Neural progenitor cell (in vitro differentiated cells): ENCODE results near the gene FSTL5. TPM values are rescaled to one million over a fixed set of nuclear protein-coding genes. Genes with fewer than 3 reads are reported as not detected.

Source experiments
- DNase-seq: peaks from one replicate; pipeline ENCODE4 v3.0.0-alpha.2; 2016; ENCODE audit warnings: low spot score
- H2AFZ ChIP-seq: fragments of 200-600 bp; sonication (generic); replicated peaks from 2 replicates; pipeline ENCODE4 v1.6.1; 2016; ENCODE audit warnings: antibody characterized with exemption
- H3F3A ChIP-seq: fragments of 200-600 bp; sonication (generic); 2 replicates; pipeline ENCODE4 v1.6.1; 2016; ENCODE audit warnings: antibody characterized with exemption, low read depth
- H3K27ac ChIP-seq: fragments of 200-600 bp; sonication (generic); 2 replicates; pipeline ENCODE4 v1.5.1; 2016; ENCODE audit warnings: mild to moderate bottlenecking
- H3K27me3 ChIP-seq: fragments of 200-600 bp; sonication (generic); 2 replicates; pipeline ENCODE4 v1.6.1; 2016; ENCODE audit warnings: mild to moderate bottlenecking, moderate library complexity
- H3K36me3 ChIP-seq: fragments of 200-600 bp; sonication (generic); 2 replicates; pipeline ENCODE4 v1.5.1; 2016
- H3K4me1 ChIP-seq: fragments of 200-600 bp; sonication (generic); 2 replicates; pipeline ENCODE4 v1.6.1; 2016; ENCODE audit warnings: mixed run types
- H3K4me2 ChIP-seq: fragments of 200-600 bp; sonication (generic); 2 replicates; pipeline ENCODE4 v1.6.1; 2016
- H3K4me3 ChIP-seq: fragments of 200-600 bp; sonication (generic); 2 replicates; pipeline ENCODE4 v1.5.1; 2016
- H3K79me2 ChIP-seq: fragments of 200-600 bp; sonication (generic); 2 replicates; pipeline ENCODE4 v1.6.1; 2016; ENCODE audit warnings: low read depth
- H3K9ac ChIP-seq: fragments of 200-600 bp; sonication (generic); 2 replicates; pipeline ENCODE4 v1.6.1; 2016
- H3K9me3 ChIP-seq: fragments of 200-600 bp; sonication (generic); 2 replicates; pipeline ENCODE4 v1.5.1; 2016; ENCODE audit warnings: low read depth
- H4K20me1 ChIP-seq: fragments of 200-600 bp; sonication (generic); 2 replicates; pipeline ENCODE4 v1.6.1; 2016; ENCODE audit warnings: low read depth
- H3K27ac Mint-ChIP-seq: 3 replicates; pipeline ENCODE4 v1.8.0; 2021; ENCODE audit warnings: mixed read lengths
- H3K27me3 Mint-ChIP-seq: 2 replicates; pipeline ENCODE4 v1.8.0; 2022; ENCODE audit warnings: low read depth, mild to moderate bottlenecking, inconsistent platforms, moderate library complexity, mixed read lengths; ENCODE audit not compliant: insufficient read depth
- H3K36me3 Mint-ChIP-seq: 3 replicates; pipeline ENCODE4 v1.8.0; 2021; ENCODE audit warnings: mixed read lengths
- H3K4me1 Mint-ChIP-seq: 3 replicates; pipeline ENCODE4 v1.8.0; 2021; ENCODE audit warnings: mixed read lengths
- H3K4me3 Mint-ChIP-seq: 3 replicates; pipeline ENCODE4 v1.8.0; 2021; ENCODE audit warnings: mild to moderate bottlenecking, moderate library complexity, mixed read lengths
- H3K9me3 Mint-ChIP-seq: 3 replicates; pipeline ENCODE4 v1.8.0; 2020; ENCODE audit warnings: mixed read lengths
- EZH2 ChIP-seq: fragments of 200-600 bp; sonication (generic); IDR thresholded peaks from 2 replicates; pipeline ENCODE4 v1.6.1; 2017; ENCODE audit warnings: antibody characterized with exemption, mild to moderate bottlenecking, moderate library complexity
- EZH2phosphoT487 ChIP-seq: fragments of 200-600 bp; sonication (generic); IDR thresholded peaks from 2 replicates; pipeline ENCODE4 v1.6.1; 2017; ENCODE audit warnings: antibody characterized with exemption
- total RNA-seq: library from RNA; depleted of rRNA; stranded (reverse); fragments of >200 nt; gene quantifications from 2 replicates; pipeline ENCODE4 v1.2.3, GENCODE V29; 2015; ENCODE audit warnings: low replicate concordance
- TF ChIP-seq, protein P1 (sequence below): fragments of 200-600 bp; sonication (generic); IDR thresholded peaks from 2 replicates; pipeline ENCODE4 v1.5.1; 2017; ENCODE audit warnings: antibody characterized with exemption, mild to moderate bottlenecking

FSTL5 gene
- total RNA-seq, 1 donor from 2014 or later = not detected

DNA sequence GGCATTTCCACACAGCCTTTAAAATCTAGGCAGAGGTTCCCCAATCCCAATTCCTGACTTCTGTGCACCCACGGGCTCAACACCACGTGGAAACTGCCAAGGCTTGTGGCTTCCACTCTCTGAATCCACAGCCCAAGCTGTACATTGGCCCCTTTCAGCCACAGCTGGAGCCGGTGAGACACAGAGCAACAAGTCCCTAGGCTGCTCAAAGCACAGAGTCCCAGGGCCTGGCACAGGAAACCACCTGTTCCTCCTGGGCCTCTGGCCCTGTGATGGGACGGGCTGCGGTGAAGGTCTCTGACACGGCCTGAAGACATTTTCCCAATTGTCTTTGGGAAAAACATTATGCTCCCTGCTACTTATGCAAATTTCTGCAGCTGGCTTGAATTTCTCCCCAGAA lies 500.0 kb downstream of the FSTL5 start:
- no peaks in the 10 kb centered on the region for H3F3A ChIP-seq
- H3K79me2 ChIP-seq = no peaks in the 10 kb centered on the region
- no peaks in the 10 kb centered on the region for H3K9me3 ChIP-seq
- TF ChIP-seq, protein P1, sequence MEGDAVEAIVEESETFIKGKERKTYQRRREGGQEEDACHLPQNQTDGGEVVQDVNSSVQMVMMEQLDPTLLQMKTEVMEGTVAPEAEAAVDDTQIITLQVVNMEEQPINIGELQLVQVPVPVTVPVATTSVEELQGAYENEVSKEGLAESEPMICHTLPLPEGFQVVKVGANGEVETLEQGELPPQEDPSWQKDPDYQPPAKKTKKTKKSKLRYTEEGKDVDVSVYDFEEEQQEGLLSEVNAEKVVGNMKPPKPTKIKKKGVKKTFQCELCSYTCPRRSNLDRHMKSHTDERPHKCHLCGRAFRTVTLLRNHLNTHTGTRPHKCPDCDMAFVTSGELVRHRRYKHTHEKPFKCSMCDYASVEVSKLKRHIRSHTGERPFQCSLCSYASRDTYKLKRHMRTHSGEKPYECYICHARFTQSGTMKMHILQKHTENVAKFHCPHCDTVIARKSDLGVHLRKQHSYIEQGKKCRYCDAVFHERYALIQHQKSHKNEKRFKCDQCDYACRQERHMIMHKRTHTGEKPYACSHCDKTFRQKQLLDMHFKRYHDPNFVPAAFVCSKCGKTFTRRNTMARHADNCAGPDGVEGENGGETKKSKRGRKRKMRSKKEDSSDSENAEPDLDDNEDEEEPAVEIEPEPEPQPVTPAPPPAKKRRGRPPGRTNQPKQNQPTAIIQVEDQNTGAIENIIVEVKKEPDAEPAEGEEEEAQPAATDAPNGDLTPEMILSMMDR = no peak
- TF ChIP-seq EZH2phosphoT487 = no peak
- DNase-seq = no peak
- Mint-ChIP-seq H3K4me1 (no peaks in the 10 kb centered on the region), H3K27ac (no peak overlapping the region), H3K27me3 (no peaks in the 10 kb centered on the region), H3K4me3 (no peak overlapping the region), H3K36me3 (no peaks in the 10 kb centered on the region), H3K9me3 (no peaks in the 10 kb centered on the region)
- H3K27me3 ChIP-seq = no peaks in the 10 kb centered on the region
- no peak overlapping the region for H3K9ac ChIP-seq
- H3K4me1 ChIP-seq = no peaks in the 10 kb centered on the region
- H4K20me1 ChIP-seq = no peaks in the 10 kb centered on the region
- H3K36me3 ChIP-seq = no peaks in the 10 kb centered on the region
- H3K4me3 ChIP-seq = no peak overlapping the region
- no peak overlapping the region for H3K4me2 ChIP-seq
- H2AFZ ChIP-seq = no peak overlapping the region
- H3K27ac ChIP-seq = no peak overlapping the region

DNA sequence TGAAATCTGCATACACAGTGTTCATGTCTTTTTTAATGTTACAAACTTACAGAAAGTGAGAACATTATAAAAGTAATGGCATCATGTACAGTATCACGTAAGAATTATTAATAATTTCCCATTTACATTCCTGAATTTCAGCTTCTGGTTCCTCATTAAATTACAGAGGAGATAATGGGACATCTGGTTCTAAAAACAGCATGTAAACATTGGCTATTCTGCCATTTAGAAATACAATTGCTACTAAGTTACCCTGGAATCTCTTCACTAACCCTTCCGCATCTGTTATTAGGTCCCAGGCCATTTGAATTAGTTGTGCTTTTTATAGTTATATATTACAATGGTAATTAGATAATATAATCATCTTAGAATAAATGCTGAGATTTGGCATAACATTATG lies 505.1 kb downstream of the FSTL5 start:
- no peaks in the 10 kb centered on the region for H3K4me1 ChIP-seq

DNA sequence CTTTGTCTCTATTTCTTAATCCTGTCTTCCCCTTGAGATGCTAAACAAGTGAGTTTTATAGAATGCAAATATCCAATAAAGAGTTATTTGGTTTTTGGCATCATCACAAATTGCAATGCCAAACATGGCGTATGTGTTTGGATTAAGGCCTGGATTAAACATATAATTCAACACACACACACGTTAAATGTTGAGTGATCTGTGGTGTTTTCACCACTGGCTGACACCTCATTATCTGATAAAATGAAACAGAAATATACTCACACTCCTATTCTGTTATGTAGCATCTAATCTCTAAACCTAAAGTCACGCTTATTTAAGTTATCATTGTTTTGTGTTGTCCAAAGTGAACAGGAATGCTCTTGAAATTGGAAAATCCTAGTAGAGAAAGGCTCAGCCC lies 506.2 kb downstream of the FSTL5 start:
- no peak overlapping the region for H3K4me3 ChIP-seq
- H3K4me2 ChIP-seq = no peak overlapping the region
- no peak overlapping the region for H3K4me3 Mint-ChIP-seq
- no peak overlapping the region for H2AFZ ChIP-seq
- H3K27me3 ChIP-seq = no peaks in the 10 kb centered on the region
- no peaks in the 10 kb centered on the region for H3K79me2 ChIP-seq
- no peaks in the 10 kb centered on the region for H3K36me3 ChIP-seq
- H3K9ac ChIP-seq = no peak overlapping the region
- no peaks in the 10 kb centered on the region for H3F3A ChIP-seq
- H3K27me3 Mint-ChIP-seq = no peaks in the 10 kb centered on the region
- no peak for DNase-seq
- no peaks in the 10 kb centered on the region for H3K9me3 ChIP-seq
- H3K9me3 Mint-ChIP-seq = no peaks in the 10 kb centered on the region
- TF ChIP-seq EZH2 = no peak
- TF ChIP-seq EZH2phosphoT487 = no peak
- no peaks in the 10 kb centered on the region for H3K36me3 Mint-ChIP-seq
- H3K27ac Mint-ChIP-seq = no peak overlapping the region
- no peaks in the 10 kb centered on the region for H3K4me1 ChIP-seq
- H3K4me1 Mint-ChIP-seq = no peaks in the 10 kb centered on the region
- H4K20me1 ChIP-seq = no peaks in the 10 kb centered on the region
- H3K27ac ChIP-seq = no peak overlapping the region

More for the DNA sequence above, 505.1 kb downstream of the FSTL5 start:
- Histone ChIP-seq H3K9ac (no peak overlapping the region), H3K27ac (no peak overlapping the region), H3K4me2 (no peak overlapping the region), H4K20me1 (no peaks in the 10 kb centered on the region), H3K4me3 (no peak overlapping the region), H3K36me3 (no peaks in the 10 kb centered on the region), H3K79me2 (no peaks in the 10 kb centered on the region), H3K27me3 (no peaks in the 10 kb centered on the region), H3F3A (no peaks in the 10 kb centered on the region), H2AFZ (no peak overlapping the region), H3K9me3 (no peaks in the 10 kb centered on the region)
- Mint-ChIP-seq H3K27me3 (no peaks in the 10 kb centered on the region), H3K27ac (no peak overlapping the region), H3K9me3 (no peaks in the 10 kb centered on the region), H3K36me3 (no peaks in the 10 kb centered on the region), H3K4me3 (no peak overlapping the region), H3K4me1 (no peaks in the 10 kb centered on the region)
- no peak for DNase-seq
- TF ChIP-seq, protein P1 = no peak
- TF ChIP-seq EZH2 = no peak
- TF ChIP-seq EZH2phosphoT487 = no peak

DNA sequence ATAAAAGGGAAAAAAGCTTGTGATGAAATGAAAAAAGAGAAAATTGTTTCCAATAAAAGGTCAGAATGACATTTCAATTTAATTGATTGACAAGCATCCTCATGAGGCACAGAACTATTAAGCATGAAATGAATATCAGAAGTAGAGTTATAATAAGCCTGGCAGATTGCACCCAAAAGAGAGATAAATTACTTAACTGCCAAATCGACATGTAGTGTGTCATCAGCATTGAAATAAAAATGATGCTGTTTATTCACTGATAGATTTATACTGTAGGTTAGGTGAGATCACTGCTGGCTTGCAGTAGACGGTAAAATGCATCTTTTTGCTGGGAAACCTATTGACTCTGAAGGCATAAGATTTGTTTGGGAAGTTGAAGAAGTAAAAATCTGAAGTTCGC lies 507.2 kb downstream of the FSTL5 start:
- H3F3A ChIP-seq = no peaks in the 10 kb centered on the region
- Mint-ChIP-seq H3K27ac (no peak overlapping the region), H3K27me3 (no peaks in the 10 kb centered on the region), H3K9me3 (no peaks in the 10 kb centered on the region), H3K36me3 (no peaks in the 10 kb centered on the region), H3K4me3 (no peak overlapping the region), H3K4me1 (no peaks in the 10 kb centered on the region)
- H4K20me1 ChIP-seq = no peaks in the 10 kb centered on the region
- H3K4me2 ChIP-seq = no peak overlapping the region
- no peaks in the 10 kb centered on the region for H3K4me1 ChIP-seq
- no peaks in the 10 kb centered on the region for H3K9me3 ChIP-seq
- TF ChIP-seq, protein P1 = no peak
- no peak for TF ChIP-seq EZH2phosphoT487
- no peaks in the 10 kb centered on the region for H3K27me3 ChIP-seq
- no peak for DNase-seq
- no peaks in the 10 kb centered on the region for H3K79me2 ChIP-seq
- no peak overlapping the region for H3K9ac ChIP-seq
- no peak overlapping the region for H3K27ac ChIP-seq
- H2AFZ ChIP-seq = no peak overlapping the region
- H3K36me3 ChIP-seq = no peaks in the 10 kb centered on the region
- no peak overlapping the region for H3K4me3 ChIP-seq
